Liver (tissue), 9 donors: ENCODE measurements around the gene ORMDL2. TPM values are rescaled to one million over a fixed set of nuclear protein-coding genes. Genes with fewer than 3 reads are reported as not detected.
"Not testable (repeated sequence)": the region's sequence is repeated elsewhere in the genome, so short reads cannot be mapped to it uniquely, and the experiment has no call there.

Experiments used
- DNase-seq: peaks from one replicate; pipeline ENCODE4 v3.0.0-alpha.2; 2017; ENCODE audit warnings: low spot score
- H3K27ac ChIP-seq, 2 donors: one replicate each; pipeline ENCODE4 v1.7.0; 2013; ENCODE audit warnings: inconsistent platforms in 2 of 2, low read length in 2 of 2, control low read depth in 1 of 2, low read depth in 1 of 2, mild to moderate bottlenecking in 1 of 2
- H3K27me3 ChIP-seq, 4 donors: one replicate each; pipeline versions ENCODE4 v1.6.1 to v1.7.0; 2013; ENCODE audit warnings: low read length in 3 of 4, inconsistent platforms in 1 of 4, mild to moderate bottlenecking in 1 of 4, moderate library complexity in 1 of 4; ENCODE audit not compliant: control insufficient read depth in 4 of 4, insufficient read depth in 4 of 4
- H3K36me3 ChIP-seq, 4 donors: one replicate each; pipeline versions ENCODE4 v1.6.1 to v1.7.0; 2013; ENCODE audit warnings: low read length in 3 of 4, mild to moderate bottlenecking in 3 of 4, low read depth in 1 of 4, moderate library complexity in 1 of 4; ENCODE audit not compliant: control insufficient read depth in 4 of 4, insufficient read depth in 3 of 4
- H3K4me1 ChIP-seq, 4 donors: one replicate each; pipeline versions ENCODE4 v1.6.1 to v1.7.0; 2013; ENCODE audit warnings: low read length in 3 of 4, mild to moderate bottlenecking in 3 of 4, moderate library complexity in 1 of 4; ENCODE audit not compliant: control insufficient read depth in 4 of 4, insufficient read depth in 4 of 4
- H3K4me3 ChIP-seq, 3 donors: one replicate each; pipeline versions ENCODE4 v1.6.1 to v1.7.0; 2013; ENCODE audit warnings: low read length in 3 of 3, control low read depth in 1 of 3, low read depth in 1 of 3, mild to moderate bottlenecking in 1 of 3
- H3K9ac ChIP-seq, 2 donors: one replicate each; pipeline ENCODE4 v1.7.0; 2013; ENCODE audit warnings: low read length in 2 of 2, mild to moderate bottlenecking in 2 of 2, moderate library complexity in 2 of 2, control low read depth in 1 of 2, low read depth in 1 of 2
- H3K9me3 ChIP-seq, 4 donors: one replicate each; pipeline versions ENCODE4 v1.6.1 to v1.7.0; 2013; ENCODE audit warnings: low read length in 3 of 4; ENCODE audit not compliant: control insufficient read depth in 4 of 4
- CTCF ChIP-seq: fragments of 150-350 bp; IDR thresholded peaks from 2 replicates; pipeline ENCODE4 v1.5.1; 2017; ENCODE audit warnings: improper control_type of control experiment, low read depth, low read length; ENCODE audit not compliant: missing input control
- EGR1 ChIP-seq, 2 donors: IDR thresholded peaks; 2 replicates each; pipeline ENCODE4 v1.6.1; 2016 to 2018; ENCODE audit warnings: antibody characterized with exemption in 2 of 2, low read depth in 2 of 2
- FOXA1 ChIP-seq: IDR thresholded peaks from 2 replicates; pipeline ENCODE4 v1.6.1; 2016; ENCODE audit warnings: antibody characterized with exemption
- FOXA2 ChIP-seq: IDR thresholded peaks from 2 replicates; pipeline ENCODE4 v1.6.1; 2016; ENCODE audit warnings: antibody characterized with exemption
- GABPA ChIP-seq, 2 donors: IDR thresholded peaks in 1 of 2; conservative IDR thresholded peaks in 1 of 2; 2 replicates each; pipeline ENCODE4 v1.6.1; 2016; ENCODE audit warnings: antibody characterized with exemption in 2 of 2, mild to moderate bottlenecking in 1 of 2, moderate library complexity in 1 of 2
- MAX ChIP-seq: IDR thresholded peaks from 2 replicates; pipeline ENCODE4 v1.6.1; 2016; ENCODE audit warnings: antibody characterized with exemption
- NR2F2 ChIP-seq: IDR thresholded peaks from 2 replicates; pipeline ENCODE4 v1.6.1; 2016; ENCODE audit warnings: antibody characterized with exemption
- RAD21 ChIP-seq, 2 donors: IDR thresholded peaks; 2 replicates each; pipeline ENCODE4 v1.6.1; 2016; ENCODE audit warnings: antibody characterized with exemption in 2 of 2, mild to moderate bottlenecking in 2 of 2
- REST ChIP-seq: IDR thresholded peaks from 2 replicates; pipeline ENCODE4 v1.6.1; 2016; ENCODE audit warnings: antibody characterized with exemption, mild to moderate bottlenecking
- RXRA ChIP-seq, 2 donors: IDR thresholded peaks; 2 replicates each; pipeline ENCODE4 v1.6.1; 2017 to 2018; ENCODE audit warnings: antibody characterized with exemption in 2 of 2, mild to moderate bottlenecking in 1 of 2
- SP1 ChIP-seq: IDR thresholded peaks from 2 replicates; pipeline ENCODE4 v1.6.1; 2018; ENCODE audit warnings: antibody characterized with exemption, mild to moderate bottlenecking
- TAF1 ChIP-seq: conservative IDR thresholded peaks from 2 replicates; pipeline ENCODE4 v1.6.1; 2016; ENCODE audit warnings: antibody characterized with exemption, mild to moderate bottlenecking
- YY1 ChIP-seq: IDR thresholded peaks from 2 replicates; pipeline ENCODE4 v1.6.1; 2016; ENCODE audit warnings: antibody characterized with exemption, mild to moderate bottlenecking
- ZBTB33 ChIP-seq: IDR thresholded peaks from 2 replicates; pipeline ENCODE4 v1.6.1; 2016; ENCODE audit warnings: antibody characterized with exemption
- WGBS: extraction: QIAGEN DNeasy Blood & Tissue Kit; methylation state at CpG from one replicate; pipeline ENCODE4 v1.1.7; 2013; 5-methylcytosine and 5-hydroxymethylcytosine counted together
- polyA plus RNA-seq, 2 donors: library from polyadenylated mRNA; stranded (reverse) in 1 of 2; unstranded in 1 of 2; fragments of 200-250 nt in 1 of 2; fragments of >200 nt in 1 of 2; fragmentation: Nextera tagmentation in 1 of 2; extraction: Ambion mirVana in 1 of 2; gene quantifications; one replicate each; pipeline versions ENCODE4 v1.2.1 to v1.2.3, GENCODE V29; 2013 to 2015
- total RNA-seq, 2 donors: library from RNA; depleted of rRNA; stranded (reverse); fragments of >200 nt; gene quantifications; one replicate each; pipeline ENCODE4 v1.2.3, GENCODE V29; 2014
- donor health status: healthy.
- donor health status: healthy.
- donor health status: healthy.
- donor health status: healthy.
- donor health status: healthy.

ORMDL2 gene
- total and polyA plus RNA-seq, 4 donors, result 12.8 to 54.2 (median 24.4) TPM

GRCh38 chr12:55862286-55862685, 44.4 kb downstream of the ORMDL2 start:
- DNase-seq, result no peak
- no peak overlapping the region for H3K27ac ChIP-seq
- H3K4me3 ChIP-seq, result no peak overlapping the region
- H3K27me3 ChIP-seq, result no peaks in the 10 kb centered on the region
- no peaks in the 10 kb centered on the region for H3K36me3 ChIP-seq
- no peaks in the 10 kb centered on the region for H3K4me1 ChIP-seq
- no peak overlapping the region for H3K9ac ChIP-seq
- H3K9me3 ChIP-seq, result no peaks in the 10 kb centered on the region
- TF ChIP-seq YY1 (no peak), GABPA (IDR thresholded peaks at IDR 0.05 in 1 of 2, conservative IDR thresholded peaks at IDR 0.05 in 1 of 2) (no peak), EGR1 (IDR thresholded peaks at IDR 0.05; ENCODE audit: low read depth in 2 of 2) (no peak), MAX (no peak), REST (no peak), RAD21 (IDR thresholded peaks at IDR 0.05) (no peak), ZBTB33 (no peak), TAF1 (no peak), SP1 (no peak)

GRCh38 chr12:55862931-55863330, 45.1 kb downstream of the ORMDL2 start:
- H3K4me3 ChIP-seq, H3K27ac ChIP-seq, H3K27me3 ChIP-seq, H3K36me3 ChIP-seq, H3K9ac ChIP-seq, H3K4me1 ChIP-seq, DNase-seq, H3K9me3 ChIP-seq: not testable (repeated sequence)
- 97% methylated on average over 13 of the region's 13 CpGs for WGBS

GRCh38 chr12:55865327-55865726, 47.5 kb downstream of the ORMDL2 start:
- Histone ChIP-seq H3K4me3 (no peak overlapping the region), H3K36me3 (no peaks in the 10 kb centered on the region), H3K9ac (no peak overlapping the region), H3K27ac (no peak overlapping the region), H3K27me3 (no peaks in the 10 kb centered on the region), H3K4me1 (no peaks in the 10 kb centered on the region), H3K9me3 (no peaks in the 10 kb centered on the region)
- TF ChIP-seq GABPA (IDR thresholded peaks at IDR 0.05 in 1 of 2, conservative IDR thresholded peaks at IDR 0.05 in 1 of 2) (no peak), RAD21 (IDR thresholded peaks at IDR 0.05) (no peak), NR2F2 (no peak), FOXA2 (no peak), ZBTB33 (no peak), FOXA1 (no peak), RXRA (IDR thresholded peaks at IDR 0.05) (no peak), CTCF (no peak), TAF1 (no peak), EGR1 (IDR thresholded peaks at IDR 0.05; ENCODE audit: low read depth in 2 of 2) (no peak), SP1 (no peak)
- 90% methylated on average over 2 of the region's 2 CpGs for WGBS
- no peak for DNase-seq

- not testable (repeated sequence) for DNase-seq, H3K4me3 ChIP-seq, H3K27me3 ChIP-seq, H3K4me1 ChIP-seq, H3K9me3 ChIP-seq, H3K9ac ChIP-seq, H3K27ac ChIP-seq, H3K36me3 ChIP-seq
- 90% methylated on average over 3 of the region's 3 CpGs for WGBS
Measured at GRCh38 chr12:55866454-55867004, 48.7 kb downstream of the ORMDL2 start.
